ENCODE data around the gene LPAR2. TPM values are rescaled to one million over a fixed set of nuclear protein-coding genes. Genes with fewer than 3 reads are reported as not detected.

LPAR2 gene
- total and polyA plus RNA-seq, 2 of the 13 experiments (the other 11 are each of a cell fraction or from before 2014, with no cell fraction given), result 0.86 to 3.6 TPM

DNA sequence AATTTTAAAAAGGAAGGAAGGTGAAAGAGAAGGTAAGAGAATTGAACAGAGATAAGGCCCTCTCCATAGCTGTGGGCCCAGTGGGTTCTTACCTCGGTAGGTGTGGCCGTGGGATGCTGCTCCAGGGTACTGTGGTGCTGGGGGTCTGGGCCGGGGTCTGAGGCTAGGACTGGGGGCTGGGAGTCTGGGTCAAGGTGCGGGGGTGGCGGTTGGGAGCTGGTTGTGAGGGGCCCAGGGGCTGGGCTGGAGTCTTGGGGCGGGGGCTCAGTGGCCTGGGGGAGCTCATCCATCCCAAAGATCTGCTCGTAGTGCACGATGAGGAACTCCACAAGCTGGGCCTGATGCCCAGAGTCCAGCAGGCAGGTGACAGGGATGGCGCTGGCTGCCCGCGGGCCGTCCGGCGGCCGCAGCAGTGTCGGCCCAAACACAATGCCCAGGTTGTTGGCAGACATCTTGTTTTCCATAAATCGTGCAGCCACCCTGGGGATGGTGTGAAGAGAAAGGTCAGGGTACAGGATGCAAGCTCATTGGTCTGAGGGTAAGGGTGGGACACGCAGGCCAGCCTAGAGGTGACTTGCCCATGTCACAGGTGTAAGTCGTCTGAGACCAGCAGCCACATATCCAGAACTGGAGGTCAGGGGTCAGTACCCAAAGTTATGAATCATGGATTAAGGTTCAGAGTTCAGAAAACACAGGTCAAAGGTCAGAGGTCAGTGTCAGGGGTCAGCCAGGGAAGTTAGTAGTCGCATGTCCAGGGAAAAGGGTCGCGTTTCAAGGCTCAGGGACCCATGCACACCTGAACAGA is 5.9 kb upstream of the LPAR2 start:
- Histone ChIP-seq H3K79me2 (ENCODE audit: insufficient read depth, low read length) (no peaks in the 10 kb centered on the region), H3K27ac (ENCODE audit: extremely low read length, insufficient read depth, low read length) (no peak overlapping the region), H3K4me3 (replicated peaks in 1 of 3; ENCODE audit: insufficient read depth in 1 of 3, low read depth in 2 of 3, low read length in 3 of 3) (no peak overlapping the region), H3K9me3 (ENCODE audit: low read length) (no peaks in the 10 kb centered on the region), H4K20me1 (ENCODE audit: insufficient read depth, low read length) (no peaks in the 10 kb centered on the region), H3K4me2 (ENCODE audit: low read depth, low read length) (no peak overlapping the region), H2AFZ (ENCODE audit: low read length) (no peak overlapping the region), H3K36me3 (replicated peaks in 1 of 2; ENCODE audit: control insufficient read depth in 1 of 2, insufficient read depth in 2 of 2, low read length in 2 of 2) (no peaks in the 10 kb centered on the region), H3K9ac (ENCODE audit: insufficient read depth, low read depth, low read length) (no peak overlapping the region), H3K27me3 (ENCODE audit: control insufficient read depth in 1 of 2, insufficient read depth in 2 of 2, low read length in 2 of 2) (no peaks in the 10 kb centered on the region), H3K4me1 (ENCODE audit: insufficient read depth, low read length) (no peaks in the 10 kb centered on the region)
- intact Hi-C loops (cut with micrococcal nuclease; ENCODE audit: unreplicated experiment), result no loop called here
- no peak for FAIRE-seq
- POLR2A ChIA-PET, result no interaction called here
- CTCF ChIA-PET (ENCODE audit: low intra/inter-chr PET ratio, low total read pairs), result no interaction called here
- TF ChIP-seq SALL2 (CRISPR knock-in tag; IDR thresholded peaks at IDR 0.05), result no peak
- no peak for TF ChIP-seq ZNF547 (CRISPR knock-in tag; IDR thresholded peaks at IDR 0.05)
- no peak for TF ChIP-seq ZSCAN20 (CRISPR knock-in tag; IDR thresholded peaks at IDR 0.05; ENCODE audit: borderline replicate concordance)
- no peak for TF ChIP-seq REXO4 (CRISPR knock-in tag; IDR thresholded peaks at IDR 0.05; ENCODE audit: borderline replicate concordance)
- peak; percentile 55; the same call in 1 of the 2 replicates for TF ChIP-seq NR2F6 (IDR thresholded peaks at IDR 0.05)
- TF ChIP-seq NR2F6 (CRISPR knock-in tag; IDR thresholded peaks at IDR 0.05), result no peak
- TF ChIP-seq CREB1 (IDR thresholded peaks at IDR 0.05), result no peak
- no peak for TF ChIP-seq CREB1 (CRISPR knock-in tag; IDR thresholded peaks at IDR 0.05)
- TF ChIP-seq NR2C2 (CRISPR knock-in tag; IDR thresholded peaks at IDR 0.05; ENCODE audit: borderline replicate concordance), result peak; percentile 41; the same call in 1 of the 2 replicates
- BruUV-seq (replicated peaks), result no TSS peak
- WGBS (ENCODE audit: low lambda C conversion rate), result 98% methylated on average over 18 of the region's 22 CpGs
- no peak for ATAC-seq
- in situ Hi-C loops (cut with HindIII; ENCODE audit: extremely low pct_ligation_motif_present, low pct_unique_long_range_greater_than_20kb), result no loop called here
- DNase-seq (ENCODE audit: low spot score), result no peak

GRCh38 chr19:19632661-19633060 is 4.6 kb upstream of the LPAR2 start:
- Histone ChIP-seq H3K4me3 (replicated peaks in 1 of 3; ENCODE audit: insufficient read depth in 1 of 3, low read depth in 2 of 3, low read length in 3 of 3) (no peak overlapping the region), H2AFZ (ENCODE audit: low read length) (no peak overlapping the region), H3K79me2 (ENCODE audit: insufficient read depth, low read length) (no peaks in the 10 kb centered on the region), H3K9ac (ENCODE audit: insufficient read depth, low read depth, low read length) (no peak overlapping the region), H3K27ac (ENCODE audit: extremely low read length, insufficient read depth, low read length) (no peak overlapping the region), H3K27me3 (ENCODE audit: control insufficient read depth in 1 of 2, insufficient read depth in 2 of 2, low read length in 2 of 2) (no peaks in the 10 kb centered on the region), H3K36me3 (replicated peaks in 1 of 2; ENCODE audit: control insufficient read depth in 1 of 2, insufficient read depth in 2 of 2, low read length in 2 of 2) (no peaks in the 10 kb centered on the region), H3K4me2 (ENCODE audit: low read depth, low read length) (no peak overlapping the region), H4K20me1 (ENCODE audit: insufficient read depth, low read length) (no peaks in the 10 kb centered on the region), H3K4me1 (ENCODE audit: insufficient read depth, low read length) (no peaks in the 10 kb centered on the region), H3K9me3 (ENCODE audit: low read length) (no peaks in the 10 kb centered on the region)
- CTCF ChIA-PET (ENCODE audit: low intra/inter-chr PET ratio, low total read pairs), result no interaction called here
- POLR2A ChIA-PET, result no interaction called here
- no TSS peak for BruUV-seq (replicated peaks)
- 87% methylated on average over 5 of the region's 5 CpGs for WGBS (ENCODE audit: low lambda C conversion rate)
- in situ Hi-C loops (cut with HindIII; ENCODE audit: extremely low pct_ligation_motif_present, low pct_unique_long_range_greater_than_20kb), result no loop called here
- no peak for DNase-seq (ENCODE audit: low spot score)
- intact Hi-C loops (cut with micrococcal nuclease; ENCODE audit: unreplicated experiment), result no loop called here
- ATAC-seq, result no peak
- FAIRE-seq, result no peak
- TF ChIP-seq ZNF253 (CRISPR knock-in tag; IDR thresholded peaks at IDR 0.05; ENCODE audit: borderline replicate concordance) (no peak), ZNF749 (CRISPR knock-in tag; IDR thresholded peaks at IDR 0.05; ENCODE audit: borderline replicate concordance) (no peak), AFF4 (CRISPR knock-in tag; IDR thresholded peaks at IDR 0.05) (no peak), ZNF639 (CRISPR knock-in tag; conservative IDR thresholded peaks at IDR 0.05) (no peak), ZNF768 (CRISPR knock-in tag; IDR thresholded peaks at IDR 0.05) (no peak), NCOR1 (IDR thresholded peaks at IDR 0.05; ENCODE audit: borderline replicate concordance, low read length) (no peak)

Measured in HepG2 (cell line).